Effector memory CD4-positive, alpha-beta T cell (primary cell): Measurements from ENCODE around the gene SRBD1.

Experiments
- DNase-seq, 3 donors: peaks; one replicate each; pipeline ENCODE4 v3.0.0-alpha.2; 2020
- H3K27ac ChIP-seq: 2 replicates; pipeline ENCODE4 v1.7.0; 2013; ENCODE audit warnings: mild to moderate bottlenecking, low read length, moderate library complexity; ENCODE audit not compliant: insufficient read depth, poor library complexity, severe bottlenecking
- H3K27me3 ChIP-seq: replicated peaks from 2 replicates; pipeline ENCODE4 v1.7.0; 2013; ENCODE audit warnings: mild to moderate bottlenecking, low read length; ENCODE audit not compliant: insufficient read depth, control insufficient read depth, poor library complexity, severe bottlenecking
- H3K36me3 ChIP-seq: 2 replicates; pipeline ENCODE4 v1.7.0; 2013; ENCODE audit warnings: mild to moderate bottlenecking, low read length, moderate library complexity; ENCODE audit not compliant: control insufficient read depth, insufficient read depth
- H3K4me1 ChIP-seq: 2 replicates; pipeline ENCODE4 v1.7.0; 2013; ENCODE audit warnings: low read length, mild to moderate bottlenecking; ENCODE audit not compliant: control insufficient read depth, insufficient read depth, poor library complexity, severe bottlenecking
- H3K4me3 ChIP-seq: 2 replicates; pipeline ENCODE4 v1.7.0; 2013; ENCODE audit warnings: low read length, low read depth, mild to moderate bottlenecking; ENCODE audit not compliant: insufficient read depth, poor library complexity, severe bottlenecking
- H3K9me3 ChIP-seq: 2 replicates; pipeline ENCODE4 v1.7.0; 2013; ENCODE audit warnings: mild to moderate bottlenecking, low read length, moderate library complexity; ENCODE audit not compliant: control insufficient read depth

Gene SRBD1

GRCh38 chr2:45614871-45615415 is 3.9 kb upstream of the SRBD1 start:
- H3K4me1 ChIP-seq, result peaks cover 3% of the 10 kb centered on the region
- no peaks in the 10 kb centered on the region for H3K27me3 ChIP-seq
- no peaks in the 10 kb centered on the region for H3K36me3 ChIP-seq
- no peak overlapping the region for H3K4me3 ChIP-seq
- no peak for DNase-seq
- no peaks in the 10 kb centered on the region for H3K9me3 ChIP-seq
- no peak overlapping the region for H3K27ac ChIP-seq

GRCh38 chr2:45614330-45614729 is 3.3 kb upstream of the SRBD1 start:
- H3K27me3 ChIP-seq, result no peaks in the 10 kb centered on the region

GRCh38 chr2:45612731-45613130 is 1.7 kb upstream of the SRBD1 start:
- Histone ChIP-seq H3K4me3 (no peak overlapping the region), H3K36me3 (no peaks in the 10 kb centered on the region), H3K9me3 (no peaks in the 10 kb centered on the region), H3K27me3 (no peaks in the 10 kb centered on the region), H3K4me1 (peaks cover 5% of the 10 kb centered on the region), H3K27ac (no peak overlapping the region)
- no peak for DNase-seq

More at GRCh38 chr2:45614330-45614729, 3.3 kb upstream of the SRBD1 start:
- no peak overlapping the region for H3K4me3 ChIP-seq
- no peak for DNase-seq
- H3K9me3 ChIP-seq, result no peaks in the 10 kb centered on the region
- H3K36me3 ChIP-seq, result no peaks in the 10 kb centered on the region
- no peak overlapping the region for H3K27ac ChIP-seq
- peaks cover 5% of the 10 kb centered on the region for H3K4me1 ChIP-seq

GRCh38 chr2:45612285-45612684 is 1.2 kb upstream of the SRBD1 start:
- Histone ChIP-seq H3K27ac (no peak overlapping the region), H3K9me3 (no peaks in the 10 kb centered on the region)

GRCh38 chr2:45610281-45611019 is 617 bp downstream of the SRBD1 start:
- Histone ChIP-seq H3K27ac (peak overlapping the region; percentile 78), H3K27me3 (no peaks in the 10 kb centered on the region), H3K9me3 (no peaks in the 10 kb centered on the region), H3K36me3 (no peaks in the 10 kb centered on the region), H3K4me3 (peak overlapping the region; percentile 68), H3K4me1 (peaks cover 5% of the 10 kb centered on the region)
- peak; percentile 21 to 38 (median 37) for DNase-seq

More at GRCh38 chr2:45612285-45612684, 1.2 kb upstream of the SRBD1 start:
- no peak overlapping the region for H3K4me3 ChIP-seq
- no peak for DNase-seq
- H3K4me1 ChIP-seq, result peaks cover 5% of the 10 kb centered on the region
- H3K36me3 ChIP-seq, result no peaks in the 10 kb centered on the region
- H3K27me3 ChIP-seq, result no peaks in the 10 kb centered on the region

- Histone ChIP-seq H3K4me3 (no peak overlapping the region), H3K4me1 (peaks cover 5% of the 10 kb centered on the region), H3K9me3 (no peaks in the 10 kb centered on the region), H3K36me3 (no peaks in the 10 kb centered on the region), H3K27me3 (no peaks in the 10 kb centered on the region), H3K27ac (no peak overlapping the region)
- no peak for DNase-seq
Measured at GRCh38 chr2:45607701-45608100, 3.4 kb downstream of the SRBD1 start.

- Histone ChIP-seq H3K9me3 (no peaks in the 10 kb centered on the region), H3K36me3 (no peaks in the 10 kb centered on the region), H3K27me3 (no peaks in the 10 kb centered on the region), H3K4me1 (peaks cover 5% of the 10 kb centered on the region), H3K4me3 (no peak overlapping the region), H3K27ac (no peak overlapping the region)
- DNase-seq, result no peak
Measured at GRCh38 chr2:45606796-45607195, 4.3 kb downstream of the SRBD1 start.

GRCh38 chr2:45605116-45605515 is 6.0 kb downstream of the SRBD1 start:
- Histone ChIP-seq H3K36me3 (peaks cover 3% of the 10 kb centered on the region), H3K27ac (no peak overlapping the region), H3K9me3 (no peaks in the 10 kb centered on the region), H3K27me3 (no peaks in the 10 kb centered on the region), H3K4me1 (peaks cover 3% of the 10 kb centered on the region), H3K4me3 (no peak overlapping the region)
- no peak for DNase-seq

GRCh38 chr2:45602624-45603023 is 8.4 kb downstream of the SRBD1 start:
- H3K4me3 ChIP-seq, result no peak overlapping the region
- DNase-seq, result no peak
- H3K4me1 ChIP-seq, result no peaks in the 10 kb centered on the region
- H3K27ac ChIP-seq, result no peak overlapping the region
- H3K36me3 ChIP-seq, result peaks cover 23% of the 10 kb centered on the region
- H3K27me3 ChIP-seq, result no peaks in the 10 kb centered on the region
- no peaks in the 10 kb centered on the region for H3K9me3 ChIP-seq

- no peak overlapping the region for H3K27ac ChIP-seq
- H3K9me3 ChIP-seq, result no peaks in the 10 kb centered on the region
- DNase-seq, result no peak
- H3K36me3 ChIP-seq, result peaks cover 23% of the 10 kb centered on the region
- no peaks in the 10 kb centered on the region for H3K4me1 ChIP-seq
- H3K27me3 ChIP-seq, result no peaks in the 10 kb centered on the region
- no peak overlapping the region for H3K4me3 ChIP-seq
Measured at GRCh38 chr2:45598545-45598944, 12.5 kb downstream of the SRBD1 start.
